Inflammatory macrophage treated with lipopolysaccharide for 4 hours (primary cell): ENCODE measurements around the gene MTIF2.
"Not testable (repeated sequence)": the region's sequence is repeated elsewhere in the genome, so short reads cannot be mapped to it uniquely, and the experiment has no call there.

Experiments
- DNase-seq: peaks from one replicate; pipeline ENCODE4 v3.0.0-alpha.2; 2020

Gene MTIF2

GRCh38 chr2:55241582-55241981, 27.4 kb downstream of the MTIF2 start:
- not testable (repeated sequence) for DNase-seq

GRCh38 chr2:55239656-55240222, 29.3 kb downstream of the MTIF2 start:
- no peak for DNase-seq

GRCh38 chr2:55236992-55237543, 32.0 kb downstream of the MTIF2 start:
- DNase-seq = no peak

GRCh38 chr2:55235724-55236538, 33.1 kb downstream of the MTIF2 start:
- no peak for DNase-seq

GRCh38 chr2:55233658-55233940, 35.4 kb downstream of the MTIF2 start:
- DNase-seq = no peak

- DNase-seq = peak; percentile 17
Observed at GRCh38 chr2:55232863-55233657, 36.0 kb downstream of the MTIF2 start.

- peak; percentile 92 for DNase-seq
Observed at GRCh38 chr2:55232084-55232862, 36.8 kb downstream of the MTIF2 start, which contains the start of the genes CLHC1 and RPS27A. TSS of gene CLHC1 (minus strand) at chr2:55232293. CDS start at chr2:55222411, 9,882 bp downstream. TSS of gene RPS27A (plus strand) at chr2:55232688. CDS start at chr2:55232825, 137 bp downstream.

- peak; percentile 9 for DNase-seq
Observed at GRCh38 chr2:55231546-55232083, 37.4 kb downstream of the MTIF2 start.

- DNase-seq = no peak
Observed at GRCh38 chr2:55230551-55230950, 38.5 kb downstream of the MTIF2 start.

GRCh38 chr2:55229221-55229620, 39.8 kb downstream of the MTIF2 start:
- DNase-seq = no peak

GRCh38 chr2:55228226-55228563, 40.8 kb downstream of the MTIF2 start:
- DNase-seq = no peak

- DNase-seq = peak; percentile 69
Observed at GRCh38 chr2:55227437-55228225, 41.4 kb downstream of the MTIF2 start.

- DNase-seq = no peak
Observed at GRCh38 chr2:55225481-55226020, 43.5 kb downstream of the MTIF2 start.

GRCh38 chr2:55224761-55225261, 44.2 kb downstream of the MTIF2 start:
- DNase-seq = no peak

- no peak for DNase-seq
Observed at GRCh38 chr2:55223958-55224760, 44.9 kb downstream of the MTIF2 start.

- no peak for DNase-seq
Observed at GRCh38 chr2:55213822-55214221, 55.2 kb downstream of the MTIF2 start.

- no peak for DNase-seq
Observed at GRCh38 chr2:55204950-55205349, 64.1 kb downstream of the MTIF2 start.

- DNase-seq = no peak
Observed at GRCh38 chr2:55204536-55204935, 64.5 kb downstream of the MTIF2 start.

GRCh38 chr2:55200416-55200815, 68.6 kb downstream of the MTIF2 start:
- DNase-seq = no peak

- DNase-seq = no peak
Observed at GRCh38 chr2:55196526-55196925, 72.5 kb downstream of the MTIF2 start.
